Measurements from ENCODE around the gene MPDZ.

The MPDZ gene

GRCh38 chr9:13239208-13239607 is 40.3 kb downstream of the MPDZ start:
- no peak overlapping the region for H3K14ac ChIP-seq (ENCODE audit: low read length)
- no peak overlapping the region for H4K91ac ChIP-seq (ENCODE audit: low read depth, low read length, poor library complexity)
- peaks cover 0 to 2% of the 10 kb centered on the region in 2 donors for H3K9me3 ChIP-seq (replicated peaks in 1 of 2; ENCODE audit: control insufficient read depth in 2 of 2, insufficient read depth in 1 of 2, low read depth in 1 of 2, low read length in 2 of 2)
- H3K4ac ChIP-seq (ENCODE audit: low read length) = no peak overlapping the region
- H3K18ac ChIP-seq (ENCODE audit: low read length) = no peak overlapping the region
- H3K23ac ChIP-seq (ENCODE audit: low read depth, low read length, poor library complexity) = no peak overlapping the region
- DNase-seq (ENCODE audit: low spot score) = no peak
- H2BK120ac ChIP-seq (ENCODE audit: low read depth, low read length) = no peak overlapping the region
- no peak overlapping the region for H3K27ac ChIP-seq (replicated peaks; ENCODE audit: low read length)
- no peak overlapping the region for H2BK5ac ChIP-seq (ENCODE audit: low read length)
- H2AK5ac ChIP-seq (ENCODE audit: low read depth, low read length) = no peak overlapping the region
- no peak overlapping the region for H3K9ac ChIP-seq (ENCODE audit: low read depth, low read length, poor library complexity)
- H3K36me3 ChIP-seq (replicated peaks in 1 of 2; ENCODE audit: control insufficient read depth in 2 of 2, insufficient read depth in 2 of 2, low read length in 2 of 2) = peaks cover 9 to 62% of the 10 kb centered on the region in 2 donors
- no peak overlapping the region for H3K4me2 ChIP-seq (ENCODE audit: insufficient read depth, low read length, poor library complexity, severe bottlenecking)
- no peaks in the 10 kb centered on the region for H3K79me1 ChIP-seq (ENCODE audit: low read depth, low read length)
- H3K4me3 ChIP-seq (ENCODE audit: low read length in 2 of 2) = no peak overlapping the region
- no peak overlapping the region for H2BK15ac ChIP-seq (ENCODE audit: low read length)
- no peak overlapping the region for H2AFZ ChIP-seq (ENCODE audit: low read length)
- no peak overlapping the region for H4K8ac ChIP-seq (ENCODE audit: low read depth, low read length)
- no CpG with 5 or more reads among the region's 1 CpG for WGBS, 2 donors (ENCODE audit: extremely low coverage in 2 of 2, insufficient read length in 2 of 2, insufficient replicate concordance in 1 of 2)
- H3K4me1 ChIP-seq (ENCODE audit: control insufficient read depth in 2 of 2, insufficient read depth in 1 of 2, low read depth in 1 of 2, low read length in 2 of 2) = no peaks in the 10 kb centered on the region
- no peaks in the 10 kb centered on the region for H3K27me3 ChIP-seq (ENCODE audit: control insufficient read depth in 3 of 3, insufficient read depth in 3 of 3, low read depth in 1 of 3, low read length in 3 of 3)
- H2BK12ac ChIP-seq (ENCODE audit: low read length) = no peak overlapping the region

GRCh38 chr9:13234932-13235331 is 44.6 kb downstream of the MPDZ start:
- no peak overlapping the region for H3K4me3 ChIP-seq (ENCODE audit: low read length in 2 of 2)
- no peaks in the 10 kb centered on the region for H3K27me3 ChIP-seq (ENCODE audit: control insufficient read depth in 3 of 3, insufficient read depth in 3 of 3, low read depth in 1 of 3, low read length in 3 of 3)
- H3K4me2 ChIP-seq (ENCODE audit: insufficient read depth, low read length, poor library complexity, severe bottlenecking) = no peak overlapping the region
- no CpG with 5 or more reads among the region's 1 CpG for WGBS, 2 donors (ENCODE audit: extremely low coverage in 2 of 2, insufficient read length in 2 of 2, insufficient replicate concordance in 1 of 2)
- H3K79me1 ChIP-seq (ENCODE audit: low read depth, low read length) = no peaks in the 10 kb centered on the region
- no peak overlapping the region for H2AFZ ChIP-seq (ENCODE audit: low read length)
- H3K18ac ChIP-seq (ENCODE audit: low read length) = no peak overlapping the region
- no peaks in the 10 kb centered on the region for H3K9me3 ChIP-seq (replicated peaks in 1 of 2; ENCODE audit: control insufficient read depth in 2 of 2, insufficient read depth in 1 of 2, low read depth in 1 of 2, low read length in 2 of 2)
- H3K27ac ChIP-seq (replicated peaks; ENCODE audit: low read length) = no peak overlapping the region
- H3K4ac ChIP-seq (ENCODE audit: low read length) = no peak overlapping the region
- no peak overlapping the region for H2BK120ac ChIP-seq (ENCODE audit: low read depth, low read length)
- no peak overlapping the region for H3K14ac ChIP-seq (ENCODE audit: low read length)
- H2BK5ac ChIP-seq (ENCODE audit: low read length) = no peak overlapping the region
- no peak overlapping the region for H4K91ac ChIP-seq (ENCODE audit: low read depth, low read length, poor library complexity)
- no peaks in the 10 kb centered on the region for H3K4me1 ChIP-seq (ENCODE audit: control insufficient read depth in 2 of 2, insufficient read depth in 1 of 2, low read depth in 1 of 2, low read length in 2 of 2)
- no peak overlapping the region for H3K23ac ChIP-seq (ENCODE audit: low read depth, low read length, poor library complexity)
- no peak for DNase-seq (ENCODE audit: low spot score)
- H2BK12ac ChIP-seq (ENCODE audit: low read length) = no peak overlapping the region
- no peak overlapping the region for H4K8ac ChIP-seq (ENCODE audit: low read depth, low read length)
- H2BK15ac ChIP-seq (ENCODE audit: low read length) = no peak overlapping the region
- no peak overlapping the region for H2AK5ac ChIP-seq (ENCODE audit: low read depth, low read length)
- no peak overlapping the region for H3K9ac ChIP-seq (ENCODE audit: low read depth, low read length, poor library complexity)
- H3K36me3 ChIP-seq (replicated peaks in 1 of 2; ENCODE audit: control insufficient read depth in 2 of 2, insufficient read depth in 2 of 2, low read length in 2 of 2) = peaks cover 5 to 43% of the 10 kb centered on the region in 2 donors

GRCh38 chr9:13228431-13228830 is 51.1 kb downstream of the MPDZ start:
- Histone ChIP-seq H4K8ac (ENCODE audit: low read depth, low read length) (no peak overlapping the region), H2BK12ac (ENCODE audit: low read length) (no peak overlapping the region), H3K4me2 (ENCODE audit: insufficient read depth, low read length, poor library complexity, severe bottlenecking) (no peak overlapping the region), H2AK5ac (ENCODE audit: low read depth, low read length) (no peak overlapping the region), H3K36me3 (replicated peaks in 1 of 2; ENCODE audit: control insufficient read depth in 2 of 2, insufficient read depth in 2 of 2, low read length in 2 of 2) (peaks cover 0 to 48% of the 10 kb centered on the region in 2 donors), H3K14ac (ENCODE audit: low read length) (no peak overlapping the region), H2BK5ac (ENCODE audit: low read length) (no peak overlapping the region), H3K27ac (replicated peaks; ENCODE audit: low read length) (no peak overlapping the region), H3K18ac (ENCODE audit: low read length) (no peak overlapping the region), H4K91ac (ENCODE audit: low read depth, low read length, poor library complexity) (no peak overlapping the region), H3K27me3 (ENCODE audit: control insufficient read depth in 3 of 3, insufficient read depth in 3 of 3, low read depth in 1 of 3, low read length in 3 of 3) (no peaks in the 10 kb centered on the region), H3K4me3 (ENCODE audit: low read length in 2 of 2) (no peak overlapping the region), H3K9me3 (replicated peaks in 1 of 2; ENCODE audit: control insufficient read depth in 2 of 2, insufficient read depth in 1 of 2, low read depth in 1 of 2, low read length in 2 of 2) (no peaks in the 10 kb centered on the region), H2BK120ac (ENCODE audit: low read depth, low read length) (no peak overlapping the region), H3K4me1 (ENCODE audit: control insufficient read depth in 2 of 2, insufficient read depth in 1 of 2, low read depth in 1 of 2, low read length in 2 of 2) (no peaks in the 10 kb centered on the region), H2AFZ (ENCODE audit: low read length) (no peak overlapping the region), H3K4ac (ENCODE audit: low read length) (no peak overlapping the region), H3K23ac (ENCODE audit: low read depth, low read length, poor library complexity) (no peak overlapping the region), H3K79me1 (ENCODE audit: low read depth, low read length) (no peaks in the 10 kb centered on the region), H3K9ac (ENCODE audit: low read depth, low read length, poor library complexity) (no peak overlapping the region), H2BK15ac (ENCODE audit: low read length) (no peak overlapping the region)
- DNase-seq (ENCODE audit: low spot score) = no peak
- no CpG with 5 or more reads among the region's 1 CpG for WGBS, 2 donors (ENCODE audit: extremely low coverage in 2 of 2, insufficient read length in 2 of 2, insufficient replicate concordance in 1 of 2)

- no peak overlapping the region for H3K23ac ChIP-seq (ENCODE audit: low read depth, low read length, poor library complexity)
- no CpG with 5 or more reads among the region's 2 CpGs for WGBS, 2 donors (ENCODE audit: extremely low coverage in 2 of 2, insufficient read length in 2 of 2, insufficient replicate concordance in 1 of 2)
- no peak overlapping the region for H2AK5ac ChIP-seq (ENCODE audit: low read depth, low read length)
- no peak overlapping the region for H3K4me3 ChIP-seq (ENCODE audit: low read length in 2 of 2)
- H3K4me1 ChIP-seq (ENCODE audit: control insufficient read depth in 2 of 2, insufficient read depth in 1 of 2, low read depth in 1 of 2, low read length in 2 of 2) = no peaks in the 10 kb centered on the region
- H3K79me1 ChIP-seq (ENCODE audit: low read depth, low read length) = no peaks in the 10 kb centered on the region
- H3K14ac ChIP-seq (ENCODE audit: low read length) = no peak overlapping the region
- no peak overlapping the region for H2BK12ac ChIP-seq (ENCODE audit: low read length)
- DNase-seq (ENCODE audit: low spot score) = no peak
- H3K27ac ChIP-seq (replicated peaks; ENCODE audit: low read length) = no peak overlapping the region
- no peak overlapping the region for H3K4me2 ChIP-seq (ENCODE audit: insufficient read depth, low read length, poor library complexity, severe bottlenecking)
- no peak overlapping the region for H2BK15ac ChIP-seq (ENCODE audit: low read length)
- no peak overlapping the region for H3K4ac ChIP-seq (ENCODE audit: low read length)
- peaks cover 2 to 70% of the 10 kb centered on the region in 2 donors for H3K36me3 ChIP-seq (replicated peaks in 1 of 2; ENCODE audit: control insufficient read depth in 2 of 2, insufficient read depth in 2 of 2, low read length in 2 of 2)
- H4K8ac ChIP-seq (ENCODE audit: low read depth, low read length) = no peak overlapping the region
- no peak overlapping the region for H2BK120ac ChIP-seq (ENCODE audit: low read depth, low read length)
- H2BK5ac ChIP-seq (ENCODE audit: low read length) = no peak overlapping the region
- H3K18ac ChIP-seq (ENCODE audit: low read length) = no peak overlapping the region
- no peak overlapping the region for H4K91ac ChIP-seq (ENCODE audit: low read depth, low read length, poor library complexity)
- no peaks in the 10 kb centered on the region for H3K27me3 ChIP-seq (ENCODE audit: control insufficient read depth in 3 of 3, insufficient read depth in 3 of 3, low read depth in 1 of 3, low read length in 3 of 3)
- H2AFZ ChIP-seq (ENCODE audit: low read length) = no peak overlapping the region
- H3K9me3 ChIP-seq (replicated peaks in 1 of 2; ENCODE audit: control insufficient read depth in 2 of 2, insufficient read depth in 1 of 2, low read depth in 1 of 2, low read length in 2 of 2) = no peaks in the 10 kb centered on the region
- no peak overlapping the region for H3K9ac ChIP-seq (ENCODE audit: low read depth, low read length, poor library complexity)
These were observed 55.1 kb downstream of the MPDZ start for GRCh38 chr9:13224366-13224765.

All from neuronal stem cell (in vitro differentiated cells).